Gastrocnemius medialis (tissue), 4 donors: Measurements from ENCODE around the gene VPREB3. TPM values are rescaled to one million over a fixed set of nuclear protein-coding genes. Genes with fewer than 3 reads are reported as not detected.

ENCODE experiments used
- ATAC-seq, 2 donors: fragments of 150-250 bp; one replicate each; pipeline ENCODE4 v1.9.1; 2016
- DNase-seq, 2 donors: peaks; one replicate each; pipeline ENCODE4 v3.0.0-alpha.2; 2019
- H3K27ac ChIP-seq, 4 donors: fragments of 200-600 bp; sonication (generic); 1 replicate in 1 of 4; 2 replicates in 3 of 4; pipeline ENCODE4 v1.5.1; 2016 to 2018; ENCODE audit warnings: mild to moderate bottlenecking in 2 of 4, moderate library complexity in 1 of 4
- H3K27me3 ChIP-seq, 3 donors: fragments of 200-600 bp; sonication (generic) in 2 of 3; 1 replicate in 1 of 3; 2 replicates in 2 of 3; pipeline versions ENCODE4 v1.5.1 to v1.6.0; 2016 to 2019; ENCODE audit warnings: mild to moderate bottlenecking in 1 of 3, moderate library complexity in 1 of 3
- H3K36me3 ChIP-seq, 2 donors: fragments of 200-600 bp; sonication (generic) in 1 of 2; one replicate each; pipeline ENCODE4 v1.5.1; 2017 to 2018
- H3K4me1 ChIP-seq, 2 donors: fragments of 200-600 bp; sonication (generic) in 1 of 2; one replicate each; pipeline ENCODE4 v1.5.1; 2016 to 2017; ENCODE audit warnings: mild to moderate bottlenecking in 2 of 2
- H3K4me3 ChIP-seq, 4 donors: fragments of 200-600 bp; sonication (generic) in 3 of 4; 1 replicate in 1 of 4; 2 replicates in 3 of 4; pipeline ENCODE4 v1.5.1; 2016 to 2019; ENCODE audit warnings: mild to moderate bottlenecking in 2 of 4
- H3K9me3 ChIP-seq, 3 donors: fragments of 200-600 bp; sonication (generic) in 2 of 3; 1 replicate in 1 of 3; 2 replicates in 2 of 3; pipeline ENCODE4 v1.5.1; 2016 to 2019
- POLR2A ChIP-seq, 2 donors: fragments of 450-650 bp; IDR thresholded peaks; one replicate each; pipeline ENCODE4 v1.6.1; 2017; ENCODE audit warnings: antibody characterized with exemption in 2 of 2, mild to moderate bottlenecking in 2 of 2, moderate library complexity in 2 of 2
- in situ Hi-C, 4 donors: fragments of 200-750 bp; cut with MboI; loops; one replicate each; pipeline versions ENCODE4 v1.15.0 to v1.8.0; 2017; ENCODE audit warnings: low sequenced_read_pairs in 4 of 4
- intact Hi-C: fragments of 100-400 bp; cut with DNase I; formaldehyde crosslinking; loops from one replicate; pipeline ENCODE4 v1.15.1; 2023; ENCODE audit warnings: low total_unique reads
- total RNA-seq, 4 donors: library from RNA; depleted of rRNA; stranded (reverse); fragments of >200 nt; gene quantifications; one replicate each; pipeline versions ENCODE4 v1.1.0 to v1.2.3, GENCODE V29; 2016
- TF ChIP-seq, protein P1 (sequence below), 5 experiments: fragments of 450-650 bp in 3 of 5; fragments of 200-600 bp in 2 of 5; sonication (generic) in 2 of 5; IDR thresholded peaks in 4 of 5; conservative IDR thresholded peaks in 1 of 5; 1 replicate in 4 of 5; 2 replicates in 1 of 5; pipeline ENCODE4 v1.5.1; 2016 to 2019; ENCODE audit warnings: antibody characterized with exemption in 5 of 5, mild to moderate bottlenecking in 3 of 5, moderate library complexity in 3 of 5

The VPREB3 gene
- total RNA-seq, 4 donors from 2014 or later: 1.1 TPM; not detected in 3

DNA sequence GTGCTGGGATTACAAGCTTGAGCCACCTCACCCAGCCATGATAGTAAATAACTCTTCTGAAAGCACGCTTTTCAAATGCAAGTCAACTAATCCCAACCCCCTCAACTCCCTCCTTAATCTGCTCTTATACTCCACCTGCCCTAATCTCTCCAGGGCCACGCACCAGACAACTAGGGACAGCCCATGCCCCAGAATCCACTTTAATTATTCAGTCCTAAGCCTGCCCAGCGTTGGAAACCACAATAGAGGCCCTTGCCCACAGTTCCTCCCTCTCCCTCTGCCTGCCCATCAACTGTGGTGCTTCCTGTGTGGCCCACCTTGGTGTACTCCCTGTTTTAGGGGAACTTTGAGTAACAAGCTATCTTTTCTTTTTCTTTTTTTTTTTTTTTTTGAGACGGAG is 2.7 kb upstream of the VPREB3 start:
- in situ Hi-C loops: no loop called here

DNA sequence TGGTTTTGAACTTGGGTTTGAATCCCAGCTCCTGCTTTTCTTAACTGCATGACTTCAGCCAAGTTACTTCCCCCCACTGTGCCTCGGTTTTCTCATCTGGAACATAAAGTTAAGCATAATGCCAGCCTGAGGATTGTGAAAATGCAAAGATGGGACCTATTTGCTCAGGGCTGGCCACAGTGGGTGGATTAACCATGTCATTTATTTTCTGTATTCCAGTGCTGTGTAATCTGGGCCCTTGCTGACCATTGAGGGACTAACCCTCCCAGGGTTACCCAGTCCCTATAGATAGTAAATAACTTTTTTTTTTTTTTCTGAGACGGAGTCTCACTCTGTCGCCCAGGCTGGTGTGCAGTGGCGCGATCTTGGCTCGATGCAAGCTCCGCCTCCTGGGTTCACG is 1.5 kb upstream of the VPREB3 start:
- in situ Hi-C loops (no loop called here), intact Hi-C loops (no loop called here)
- TF ChIP-seq, protein P1, sequence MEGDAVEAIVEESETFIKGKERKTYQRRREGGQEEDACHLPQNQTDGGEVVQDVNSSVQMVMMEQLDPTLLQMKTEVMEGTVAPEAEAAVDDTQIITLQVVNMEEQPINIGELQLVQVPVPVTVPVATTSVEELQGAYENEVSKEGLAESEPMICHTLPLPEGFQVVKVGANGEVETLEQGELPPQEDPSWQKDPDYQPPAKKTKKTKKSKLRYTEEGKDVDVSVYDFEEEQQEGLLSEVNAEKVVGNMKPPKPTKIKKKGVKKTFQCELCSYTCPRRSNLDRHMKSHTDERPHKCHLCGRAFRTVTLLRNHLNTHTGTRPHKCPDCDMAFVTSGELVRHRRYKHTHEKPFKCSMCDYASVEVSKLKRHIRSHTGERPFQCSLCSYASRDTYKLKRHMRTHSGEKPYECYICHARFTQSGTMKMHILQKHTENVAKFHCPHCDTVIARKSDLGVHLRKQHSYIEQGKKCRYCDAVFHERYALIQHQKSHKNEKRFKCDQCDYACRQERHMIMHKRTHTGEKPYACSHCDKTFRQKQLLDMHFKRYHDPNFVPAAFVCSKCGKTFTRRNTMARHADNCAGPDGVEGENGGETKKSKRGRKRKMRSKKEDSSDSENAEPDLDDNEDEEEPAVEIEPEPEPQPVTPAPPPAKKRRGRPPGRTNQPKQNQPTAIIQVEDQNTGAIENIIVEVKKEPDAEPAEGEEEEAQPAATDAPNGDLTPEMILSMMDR (IDR thresholded peaks at IDR 0.05 in 4 of 5, conservative IDR thresholded peaks at IDR 0.05 in 1 of 5): no peak
- TF ChIP-seq POLR2A (IDR thresholded peaks at IDR 0.05): no peak
- ATAC-seq (no peak), DNase-seq (no peak)
- no peak overlapping the region for H3K4me3 ChIP-seq
- no peaks in the 10 kb centered on the region for H3K4me1 ChIP-seq
- H3K27ac ChIP-seq: peak overlapping the region in 2 of 4 donors; percentile 1 to 35
- H3K36me3 ChIP-seq: no peaks in the 10 kb centered on the region
- no peaks in the 10 kb centered on the region for H3K9me3 ChIP-seq
- H3K27me3 ChIP-seq: no peaks in the 10 kb centered on the region

More for the DNA sequence above, 2.7 kb upstream of the VPREB3 start:
- Histone ChIP-seq H3K9me3 (no peaks in the 10 kb centered on the region), H3K36me3 (no peaks in the 10 kb centered on the region), H3K27ac (no peak overlapping the region), H3K4me3 (no peak overlapping the region), H3K4me1 (no peaks in the 10 kb centered on the region), H3K27me3 (no peaks in the 10 kb centered on the region)
- intact Hi-C loops: no loop called here
- no peak for DNase-seq
- ATAC-seq: no peak
- no peak for TF ChIP-seq POLR2A (IDR thresholded peaks at IDR 0.05)
- TF ChIP-seq, protein P1 (IDR thresholded peaks at IDR 0.05 in 4 of 5, conservative IDR thresholded peaks at IDR 0.05 in 1 of 5): no peak

DNA sequence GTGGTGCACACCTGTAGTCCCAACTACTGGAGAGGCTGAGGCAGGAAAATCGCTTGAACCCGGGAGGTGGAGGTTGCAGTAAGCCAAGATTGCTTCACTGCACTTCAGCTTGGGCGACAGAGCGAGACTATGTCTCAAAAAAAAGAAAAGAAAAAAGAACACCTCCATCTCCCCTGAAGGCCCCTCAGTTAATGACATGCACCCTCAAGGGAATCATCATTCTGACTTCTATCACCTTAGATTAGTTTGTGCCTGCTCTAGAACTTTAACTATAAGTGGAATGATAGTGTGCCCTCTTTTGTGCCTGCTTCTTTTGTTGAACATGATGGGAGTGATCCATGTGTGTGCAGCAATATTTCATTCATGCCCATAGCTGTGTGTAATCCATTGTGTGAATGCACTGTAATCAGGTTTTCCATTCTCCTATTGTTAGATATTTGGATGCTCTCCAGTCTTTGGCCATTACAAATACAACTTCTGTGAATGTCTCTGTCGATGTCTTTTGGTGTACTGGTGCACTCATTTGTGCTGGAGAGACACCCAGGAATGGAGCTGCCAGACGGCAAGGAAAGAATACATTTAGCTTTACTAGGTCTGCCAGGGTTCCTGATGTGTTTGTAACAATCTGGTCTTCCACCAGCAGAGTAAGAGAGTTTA is 883 bp upstream of the VPREB3 start:
- TF ChIP-seq, protein P1 (IDR thresholded peaks at IDR 0.05 in 4 of 5, conservative IDR thresholded peaks at IDR 0.05 in 1 of 5): no peak
- no peak for TF ChIP-seq POLR2A (IDR thresholded peaks at IDR 0.05)
- Histone ChIP-seq H3K36me3 (no peaks in the 10 kb centered on the region), H3K9me3 (no peaks in the 10 kb centered on the region), H3K4me3 (no peak overlapping the region), H3K27ac (peak overlapping the region in 2 of 4 donors; percentile 1 to 35), H3K27me3 (no peaks in the 10 kb centered on the region), H3K4me1 (peaks cover 4 to 5% of the 10 kb centered on the region in 2 donors)
- in situ Hi-C loops (no loop called here), intact Hi-C loops (loop anchor here (5.0 kb wide), 1 partner anchor 38 kb away; no protein-coding TSS in a partner anchor)
- ATAC-seq (no peak), DNase-seq (no peak)

- H3K36me3 ChIP-seq: no peaks in the 10 kb centered on the region
- TF ChIP-seq POLR2A (IDR thresholded peaks at IDR 0.05): no peak
- TF ChIP-seq, protein P1 (IDR thresholded peaks at IDR 0.05 in 4 of 5, conservative IDR thresholded peaks at IDR 0.05 in 1 of 5): no peak
- ATAC-seq (no peak), DNase-seq (no peak)
- in situ Hi-C loops (no loop called here), intact Hi-C loops (loop anchor here (5.0 kb wide), 1 partner anchor 36 kb away; no protein-coding TSS in a partner anchor)
- H3K27ac ChIP-seq: no peak overlapping the region
- H3K9me3 ChIP-seq: no peaks in the 10 kb centered on the region
- peaks cover 9 to 10% of the 10 kb centered on the region in 2 donors for H3K4me1 ChIP-seq
- no peaks in the 10 kb centered on the region for H3K27me3 ChIP-seq
- no peak overlapping the region for H3K4me3 ChIP-seq
Observed at GRCh38 chr22:23753385-23753784, 840 bp downstream of the VPREB3 start.
